ENCODE measurements around the gene POLA2.
A peak's percentile ranks its signal among the peaks of the same experiment; 100 is the strongest.
"Not testable (repeated sequence)": the region's sequence is repeated elsewhere in the genome, so short reads cannot be mapped to it uniquely, and the experiment has no call there.

Gene POLA2

GRCh38 chr11:65242389-65242788, 19.4 kb upstream of the POLA2 start:
- no peak for DNase-seq (ENCODE audit: low spot score)

GRCh38 chr11:65243797-65244196, 18.0 kb upstream of the POLA2 start:
- no peak for DNase-seq (ENCODE audit: low spot score)

- not testable (repeated sequence) for DNase-seq (ENCODE audit: low spot score)
These were observed 16.7 kb upstream of the POLA2 start for GRCh38 chr11:65245046-65245445.

- no peak for DNase-seq (ENCODE audit: low spot score)
These were observed 15.3 kb upstream of the POLA2 start for GRCh38 chr11:65246506-65246905.

GRCh38 chr11:65248184-65248710, 13.5 kb upstream of the POLA2 start:
- DNase-seq (ENCODE audit: low spot score) = not testable (repeated sequence)

- no peak for DNase-seq (ENCODE audit: low spot score)
These were observed 10.3 kb upstream of the POLA2 start for GRCh38 chr11:65251476-65251875.

GRCh38 chr11:65254724-65255123, 7.0 kb upstream of the POLA2 start:
- no peak for DNase-seq (ENCODE audit: low spot score)

GRCh38 chr11:65258988-65259387, 2.8 kb upstream of the POLA2 start:
- DNase-seq (ENCODE audit: low spot score) = no peak

- DNase-seq (ENCODE audit: low spot score) = no peak
These were observed 1.5 kb upstream of the POLA2 start for GRCh38 chr11:65260302-65260701.

GRCh38 chr11:65260756-65261590, 789 bp upstream of the POLA2 start:
- DNase-seq (ENCODE audit: low spot score) = no peak

- no peak for DNase-seq (ENCODE audit: low spot score)
These were observed 569 bp downstream of the POLA2 start for GRCh38 chr11:65262381-65262680.

- peak; percentile 15 for DNase-seq (ENCODE audit: low spot score)
These were observed 1.0 kb downstream of the POLA2 start for GRCh38 chr11:65262776-65263175.

GRCh38 chr11:65264747-65265146, 3.0 kb downstream of the POLA2 start:
- DNase-seq (ENCODE audit: low spot score) = not testable (repeated sequence)

GRCh38 chr11:65266210-65266609, 4.4 kb downstream of the POLA2 start:
- DNase-seq (ENCODE audit: low spot score) = peak; percentile 56

- DNase-seq (ENCODE audit: low spot score) = peak; percentile 88
These were observed 13.2 kb downstream of the POLA2 start for GRCh38 chr11:65274735-65275682.

GRCh38 chr11:65275906-65276305, 14.1 kb downstream of the POLA2 start:
- DNase-seq (ENCODE audit: low spot score) = no peak

- DNase-seq (ENCODE audit: low spot score) = no peak
These were observed 16.0 kb downstream of the POLA2 start for GRCh38 chr11:65277631-65278277.

- DNase-seq (ENCODE audit: low spot score) = no peak
These were observed 16.6 kb downstream of the POLA2 start for GRCh38 chr11:65278356-65278755.

- DNase-seq (ENCODE audit: low spot score) = no peak
These were observed 17.5 kb downstream of the POLA2 start for GRCh38 chr11:65279279-65279678.

- no peak for DNase-seq (ENCODE audit: low spot score)
These were observed 18.1 kb downstream of the POLA2 start for GRCh38 chr11:65279741-65280440.

GRCh38 chr11:65280646-65281045, 18.9 kb downstream of the POLA2 start:
- DNase-seq (ENCODE audit: low spot score) = no peak

- no peak for DNase-seq (ENCODE audit: low spot score)
These were observed 24.9 kb downstream of the POLA2 start for GRCh38 chr11:65286686-65287085.
